Activated T-cell treated with anti-CD3 and anti-CD28 coated beads for 4 hours (primary cell): ENCODE data around the gene ANKRD33.

ENCODE experiments used
- DNase-seq: peaks from one replicate; pipeline ENCODE4 v3.0.0-alpha.2; 2020

The ANKRD33 gene

GRCh38 chr12:51863363-51863932 lies 24.5 kb upstream of the ANKRD33 start:
- no peak for DNase-seq

- no peak for DNase-seq
These were observed 23.7 kb upstream of the ANKRD33 start for GRCh38 chr12:51863933-51864832.

GRCh38 chr12:51864833-51865670 lies 22.9 kb upstream of the ANKRD33 start:
- no peak for DNase-seq

GRCh38 chr12:51865757-51866270 lies 22.1 kb upstream of the ANKRD33 start:
- no peak for DNase-seq

- no peak for DNase-seq
These were observed 21.6 kb upstream of the ANKRD33 start for GRCh38 chr12:51866324-51866723.

GRCh38 chr12:51866762-51867161 lies 21.1 kb upstream of the ANKRD33 start:
- DNase-seq = no peak

- no peak for DNase-seq
These were observed 20.5 kb upstream of the ANKRD33 start for GRCh38 chr12:51867371-51867770.

- DNase-seq = no peak
These were observed 20.0 kb upstream of the ANKRD33 start for GRCh38 chr12:51867796-51868428.

GRCh38 chr12:51868821-51869495 lies 18.9 kb upstream of the ANKRD33 start:
- no peak for DNase-seq

GRCh38 chr12:51869496-51869865 lies 18.4 kb upstream of the ANKRD33 start:
- DNase-seq = no peak

- DNase-seq = no peak
These were observed 18.0 kb upstream of the ANKRD33 start for GRCh38 chr12:51869931-51870330.

- no peak for DNase-seq
These were observed 17.4 kb upstream of the ANKRD33 start for GRCh38 chr12:51870504-51870903.

GRCh38 chr12:51871126-51871525 lies 16.8 kb upstream of the ANKRD33 start:
- DNase-seq = no peak

- DNase-seq = no peak
These were observed 15.8 kb upstream of the ANKRD33 start for GRCh38 chr12:51871918-51872688.

GRCh38 chr12:51872689-51872981 lies 15.3 kb upstream of the ANKRD33 start:
- DNase-seq = no peak

- no peak for DNase-seq
These were observed 14.5 kb upstream of the ANKRD33 start for GRCh38 chr12:51873251-51873994.

- DNase-seq = no peak
These were observed 13.9 kb upstream of the ANKRD33 start for GRCh38 chr12:51874000-51874399.

GRCh38 chr12:51874486-51874885 lies 13.4 kb upstream of the ANKRD33 start:
- no peak for DNase-seq

GRCh38 chr12:51879102-51879501 lies 8.8 kb upstream of the ANKRD33 start:
- DNase-seq = no peak

GRCh38 chr12:51883295-51883694 lies 4.6 kb upstream of the ANKRD33 start:
- DNase-seq = no peak
